ENCODE data around the gene GIT2. TPM values are rescaled to one million over a fixed set of nuclear protein-coding genes. Genes with fewer than 3 reads are reported as not detected.
A peak's percentile ranks its signal among the peaks of the same experiment; 100 is the strongest.

GIT2 gene
- total and polyA plus RNA-seq, 2 of the 13 experiments (the other 11 are each of a cell fraction or from before 2014, with no cell fraction given): 18.4 to 19.8 TPM

DNA sequence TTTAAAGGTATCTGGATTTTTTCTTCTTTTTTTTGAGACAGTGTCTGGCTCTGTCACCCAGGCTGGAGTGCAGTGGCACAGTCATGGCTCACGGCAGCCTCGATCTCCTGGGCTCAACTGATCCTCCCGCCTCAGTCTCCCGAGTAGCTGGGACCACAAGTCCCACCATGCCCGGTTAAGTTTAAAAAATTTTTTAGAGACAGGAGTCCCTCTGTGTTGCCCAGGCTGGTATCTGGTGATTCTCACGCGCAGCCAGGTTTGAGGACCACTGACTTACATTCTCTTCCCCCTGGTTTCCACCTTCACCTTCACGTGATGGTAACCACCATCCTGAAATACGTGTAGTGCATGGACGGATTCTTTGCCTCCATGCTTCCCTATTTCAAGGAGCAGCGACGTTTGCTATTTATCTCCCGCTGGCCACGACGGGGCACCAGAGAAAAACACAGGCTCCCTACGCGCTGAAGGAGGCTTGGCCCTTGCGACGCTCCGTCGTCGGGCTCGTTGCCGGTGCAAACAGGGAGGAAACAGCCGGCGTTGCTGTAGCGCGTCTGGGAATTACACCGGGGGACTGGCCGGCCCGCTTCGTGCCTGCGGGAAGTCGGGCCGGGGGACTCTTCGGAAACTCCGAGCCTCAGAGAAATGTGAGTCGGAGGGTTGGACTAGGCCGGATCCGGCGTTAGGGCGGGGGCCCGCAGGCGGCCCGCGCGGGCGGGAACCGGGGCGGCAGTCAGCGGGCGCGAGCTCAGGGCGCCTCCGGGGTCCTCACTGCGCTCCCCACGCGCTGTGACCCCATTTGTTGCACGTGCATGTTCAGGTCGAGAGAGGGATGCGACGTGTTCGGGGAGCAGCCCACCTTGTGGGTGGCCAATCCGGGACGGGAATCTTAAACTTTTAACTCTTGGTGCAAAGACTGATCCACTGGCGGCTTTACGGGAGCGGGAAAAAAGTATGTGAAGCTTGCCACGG is 96.1 kb downstream of the GIT2 start, which contains the start of gene TCHP (continued):
- peak; percentile 66; the same call in 1 of the 2 replicates for TF ChIP-seq ZNF709 (CRISPR knock-in tag; IDR thresholded peaks at IDR 0.05)
- 0 out of 2 replicates have a peak, but pooled peaks have one; percentile 30 for TF ChIP-seq MED13 (CRISPR knock-in tag; IDR thresholded peaks at IDR 0.05)
- TF ChIP-seq POLR2G (IDR thresholded peaks at IDR 0.05; ENCODE audit: low read depth, low read length): peak; percentile 86
- no peak for TF ChIP-seq ZNF441 (CRISPR knock-in tag; IDR thresholded peaks at IDR 0.05; ENCODE audit: borderline replicate concordance)
- TF ChIP-seq, protein P1, sequence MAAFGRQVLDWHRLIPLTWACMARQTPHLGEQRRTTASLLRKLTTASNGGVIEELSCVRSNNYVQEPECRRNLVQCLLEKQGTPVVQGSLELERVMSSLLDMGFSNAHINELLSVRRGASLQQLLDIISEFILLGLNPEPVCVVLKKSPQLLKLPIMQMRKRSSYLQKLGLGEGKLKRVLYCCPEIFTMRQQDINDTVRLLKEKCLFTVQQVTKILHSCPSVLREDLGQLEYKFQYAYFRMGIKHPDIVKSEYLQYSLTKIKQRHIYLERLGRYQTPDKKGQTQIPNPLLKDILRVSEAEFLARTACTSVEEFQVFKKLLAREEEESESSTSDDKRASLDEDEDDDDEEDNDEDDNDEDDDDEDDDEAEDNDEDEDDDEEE (CRISPR knock-in tag; IDR thresholded peaks at IDR 0.05): peak; percentile 53; the same call in 1 of the 2 replicates
- TF ChIP-seq, protein P2, sequence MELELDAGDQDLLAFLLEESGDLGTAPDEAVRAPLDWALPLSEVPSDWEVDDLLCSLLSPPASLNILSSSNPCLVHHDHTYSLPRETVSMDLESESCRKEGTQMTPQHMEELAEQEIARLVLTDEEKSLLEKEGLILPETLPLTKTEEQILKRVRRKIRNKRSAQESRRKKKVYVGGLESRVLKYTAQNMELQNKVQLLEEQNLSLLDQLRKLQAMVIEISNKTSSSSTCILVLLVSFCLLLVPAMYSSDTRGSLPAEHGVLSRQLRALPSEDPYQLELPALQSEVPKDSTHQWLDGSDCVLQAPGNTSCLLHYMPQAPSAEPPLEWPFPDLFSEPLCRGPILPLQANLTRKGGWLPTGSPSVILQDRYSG (CRISPR knock-in tag; IDR thresholded peaks at IDR 0.05): no peak
- no peak for TF ChIP-seq ZSCAN25 (CRISPR knock-in tag; IDR thresholded peaks at IDR 0.05)
- TF ChIP-seq ZNF724P (CRISPR knock-in tag; IDR thresholded peaks at IDR 0.05; ENCODE audit: borderline replicate concordance): peak; percentile 94; the same call in 1 of the 2 replicates
- TF ChIP-seq, protein P3, sequence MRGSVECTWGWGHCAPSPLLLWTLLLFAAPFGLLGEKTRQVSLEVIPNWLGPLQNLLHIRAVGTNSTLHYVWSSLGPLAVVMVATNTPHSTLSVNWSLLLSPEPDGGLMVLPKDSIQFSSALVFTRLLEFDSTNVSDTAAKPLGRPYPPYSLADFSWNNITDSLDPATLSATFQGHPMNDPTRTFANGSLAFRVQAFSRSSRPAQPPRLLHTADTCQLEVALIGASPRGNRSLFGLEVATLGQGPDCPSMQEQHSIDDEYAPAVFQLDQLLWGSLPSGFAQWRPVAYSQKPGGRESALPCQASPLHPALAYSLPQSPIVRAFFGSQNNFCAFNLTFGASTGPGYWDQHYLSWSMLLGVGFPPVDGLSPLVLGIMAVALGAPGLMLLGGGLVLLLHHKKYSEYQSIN (CRISPR knock-in tag; IDR thresholded peaks at IDR 0.05; ENCODE audit: borderline replicate concordance): no peak
- TF ChIP-seq, protein P4, sequence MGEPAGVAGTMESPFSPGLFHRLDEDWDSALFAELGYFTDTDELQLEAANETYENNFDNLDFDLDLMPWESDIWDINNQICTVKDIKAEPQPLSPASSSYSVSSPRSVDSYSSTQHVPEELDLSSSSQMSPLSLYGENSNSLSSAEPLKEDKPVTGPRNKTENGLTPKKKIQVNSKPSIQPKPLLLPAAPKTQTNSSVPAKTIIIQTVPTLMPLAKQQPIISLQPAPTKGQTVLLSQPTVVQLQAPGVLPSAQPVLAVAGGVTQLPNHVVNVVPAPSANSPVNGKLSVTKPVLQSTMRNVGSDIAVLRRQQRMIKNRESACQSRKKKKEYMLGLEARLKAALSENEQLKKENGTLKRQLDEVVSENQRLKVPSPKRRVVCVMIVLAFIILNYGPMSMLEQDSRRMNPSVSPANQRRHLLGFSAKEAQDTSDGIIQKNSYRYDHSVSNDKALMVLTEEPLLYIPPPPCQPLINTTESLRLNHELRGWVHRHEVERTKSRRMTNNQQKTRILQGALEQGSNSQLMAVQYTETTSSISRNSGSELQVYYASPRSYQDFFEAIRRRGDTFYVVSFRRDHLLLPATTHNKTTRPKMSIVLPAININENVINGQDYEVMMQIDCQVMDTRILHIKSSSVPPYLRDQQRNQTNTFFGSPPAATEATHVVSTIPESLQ (CRISPR knock-in tag; conservative IDR thresholded peaks at IDR 0.05): no peak
- no peak for TF ChIP-seq KAT2B (IDR thresholded peaks at IDR 0.05; ENCODE audit: borderline replicate concordance, low read depth, low read length)
- TF ChIP-seq ZBTB3 (CRISPR knock-in tag; IDR thresholded peaks at IDR 0.05; ENCODE audit: borderline replicate concordance, low read depth): no peak
- TF ChIP-seq, protein P5, sequence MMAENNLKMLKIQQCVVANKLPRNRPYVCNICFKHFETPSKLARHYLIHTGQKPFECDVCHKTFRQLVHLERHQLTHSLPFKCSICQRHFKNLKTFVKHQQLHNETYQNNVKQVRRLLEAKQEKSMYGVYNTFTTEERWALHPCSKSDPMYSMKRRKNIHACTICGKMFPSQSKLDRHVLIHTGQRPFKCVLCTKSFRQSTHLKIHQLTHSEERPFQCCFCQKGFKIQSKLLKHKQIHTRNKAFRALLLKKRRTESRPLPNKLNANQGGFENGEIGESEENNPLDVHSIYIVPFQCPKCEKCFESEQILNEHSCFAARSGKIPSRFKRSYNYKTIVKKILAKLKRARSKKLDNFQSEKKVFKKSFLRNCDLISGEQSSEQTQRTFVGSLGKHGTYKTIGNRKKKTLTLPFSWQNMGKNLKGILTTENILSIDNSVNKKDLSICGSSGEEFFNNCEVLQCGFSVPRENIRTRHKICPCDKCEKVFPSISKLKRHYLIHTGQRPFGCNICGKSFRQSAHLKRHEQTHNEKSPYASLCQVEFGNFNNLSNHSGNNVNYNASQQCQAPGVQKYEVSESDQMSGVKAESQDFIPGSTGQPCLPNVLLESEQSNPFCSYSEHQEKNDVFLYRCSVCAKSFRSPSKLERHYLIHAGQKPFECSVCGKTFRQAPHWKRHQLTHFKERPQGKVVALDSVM (CRISPR knock-in tag; IDR thresholded peaks at IDR 0.05): peak; percentile 28; the same call in 1 of the 2 replicates
- TF ChIP-seq SP4 (CRISPR knock-in tag; IDR thresholded peaks at IDR 0.05): no peak; the same call in 1 of the 2 replicates
- TF ChIP-seq PAX8 (CRISPR knock-in tag; IDR thresholded peaks at IDR 0.05; ENCODE audit: borderline replicate concordance): no peak; the same call in 1 of the 2 replicates
- no peak for TF ChIP-seq ZNF605 (CRISPR knock-in tag; IDR thresholded peaks at IDR 0.05)
- TF ChIP-seq ZNF766 (CRISPR knock-in tag; IDR thresholded peaks at IDR 0.05; ENCODE audit: borderline replicate concordance): no peak
- TF ChIP-seq SIN3A (IDR thresholded peaks at IDR 0.05; ENCODE audit: borderline replicate concordance, low read depth, low read length): peak; percentile 94; the same call in 1 of the 2 replicates
- no peak for TF ChIP-seq ZNF879 (CRISPR knock-in tag; IDR thresholded peaks at IDR 0.05)
- TF ChIP-seq EED (CRISPR knock-in tag; IDR thresholded peaks at IDR 0.05): peak; percentile 50; the same call in 1 of the 2 replicates
- TF ChIP-seq PPARG (CRISPR knock-in tag; conservative IDR thresholded peaks at IDR 0.05): 0 out of 2 replicates have a peak, but pooled peaks have one; percentile 54

All from HepG2 (cell line).